Activated T-cell treated with anti-CD3 and anti-CD28 coated beads, Interleukin-2, amount 50 U/mL, for 24 hours (primary cell): ENCODE measurements around the gene NNAT.
"Not testable (repeated sequence)": the region's sequence is repeated elsewhere in the genome, so short reads cannot be mapped to it uniquely, and the experiment has no call there.

ENCODE experiments used
- DNase-seq: peaks from one replicate; pipeline ENCODE4 v3.0.0-alpha.2; 2020
- H3K27ac Mint-ChIP-seq: 2 replicates; pipeline ENCODE4 v1.8.0; 2020; ENCODE audit warnings: mild to moderate bottlenecking, mixed read lengths
- H3K27me3 Mint-ChIP-seq: 2 replicates; pipeline ENCODE4 v1.8.0; 2020; ENCODE audit warnings: mixed read lengths
- H3K36me3 Mint-ChIP-seq: 2 replicates; pipeline ENCODE4 v1.8.0; 2020; ENCODE audit warnings: low read depth, mixed read lengths
- H3K4me1 Mint-ChIP-seq: 2 replicates; pipeline ENCODE4 v1.8.0; 2020; ENCODE audit warnings: low read depth, mixed read lengths
- H3K4me3 Mint-ChIP-seq: 2 replicates; pipeline ENCODE4 v1.8.0; 2020; ENCODE audit warnings: mild to moderate bottlenecking, moderate library complexity, mixed read lengths
- H3K9me3 Mint-ChIP-seq: 2 replicates; pipeline ENCODE4 v1.8.0; 2020; ENCODE audit warnings: mixed read lengths

Gene NNAT

GRCh38 chr20:37521061-37521771, at the start of gene NNAT:
NNAT (plus strand) TSS chr20:37521250; CDS start chr20:37521332, 82 bp downstream.
- H3K4me1 Mint-ChIP-seq = peaks cover 60% of the 10 kb centered on the region
- peak within 1 kb of the TSS; percentile 70 for H3K4me3 Mint-ChIP-seq
- no peaks in the 10 kb centered on the region for H3K27me3 Mint-ChIP-seq
- H3K27ac Mint-ChIP-seq = no peak within 1 kb of the TSS
- peaks cover 55% of the 10 kb centered on the region for H3K36me3 Mint-ChIP-seq
- DNase-seq = peak; percentile 45
- no peaks in the 10 kb centered on the region for H3K9me3 Mint-ChIP-seq

GRCh38 chr20:37471741-37472235, 49.3 kb upstream of the NNAT start:
- no peaks in the 10 kb centered on the region for H3K36me3 Mint-ChIP-seq
- peaks cover 9% of the 10 kb centered on the region for H3K27me3 Mint-ChIP-seq
- no peak overlapping the region for H3K27ac Mint-ChIP-seq
- no peak overlapping the region for H3K4me3 Mint-ChIP-seq
- H3K9me3 Mint-ChIP-seq = no peaks in the 10 kb centered on the region
- H3K4me1 Mint-ChIP-seq = no peaks in the 10 kb centered on the region
- DNase-seq = no peak

GRCh38 chr20:37472435-37472834, 48.6 kb upstream of the NNAT start:
- H3K27me3 Mint-ChIP-seq, H3K36me3 Mint-ChIP-seq, DNase-seq, H3K4me3 Mint-ChIP-seq, H3K27ac Mint-ChIP-seq, H3K4me1 Mint-ChIP-seq, H3K9me3 Mint-ChIP-seq: not testable (repeated sequence)

GRCh38 chr20:37473249-37474000, 47.6 kb upstream of the NNAT start:
- Mint-ChIP-seq H3K27me3 (peaks cover 13% of the 10 kb centered on the region), H3K27ac (no peak overlapping the region)

GRCh38 chr20:37474386-37474785, 46.7 kb upstream of the NNAT start:
- Mint-ChIP-seq H3K27ac (no peak overlapping the region), H3K4me1 (no peaks in the 10 kb centered on the region), H3K4me3 (no peak overlapping the region), H3K36me3 (no peaks in the 10 kb centered on the region), H3K27me3 (peaks cover 17% of the 10 kb centered on the region), H3K9me3 (no peaks in the 10 kb centered on the region)
- no peak for DNase-seq

More at GRCh38 chr20:37473249-37474000, 47.6 kb upstream of the NNAT start:
- no peaks in the 10 kb centered on the region for H3K36me3 Mint-ChIP-seq
- H3K4me3 Mint-ChIP-seq = no peak overlapping the region
- no peak for DNase-seq
- H3K9me3 Mint-ChIP-seq = no peaks in the 10 kb centered on the region
- no peaks in the 10 kb centered on the region for H3K4me1 Mint-ChIP-seq

GRCh38 chr20:37475252-37475651, 45.8 kb upstream of the NNAT start:
- Mint-ChIP-seq H3K27ac (no peak overlapping the region), H3K4me3 (no peak overlapping the region), H3K27me3 (peaks cover 22% of the 10 kb centered on the region), H3K36me3 (no peaks in the 10 kb centered on the region), H3K9me3 (no peaks in the 10 kb centered on the region), H3K4me1 (no peaks in the 10 kb centered on the region)
- no peak for DNase-seq

- Mint-ChIP-seq H3K4me3 (no peak overlapping the region), H3K27me3 (peaks cover 31% of the 10 kb centered on the region), H3K27ac (no peak overlapping the region), H3K9me3 (no peaks in the 10 kb centered on the region), H3K4me1 (no peaks in the 10 kb centered on the region), H3K36me3 (no peaks in the 10 kb centered on the region)
- no peak for DNase-seq
Measured at GRCh38 chr20:37477041-37477440, 44.0 kb upstream of the NNAT start.

- no peaks in the 10 kb centered on the region for H3K36me3 Mint-ChIP-seq
- no peak overlapping the region for H3K27ac Mint-ChIP-seq
- H3K4me3 Mint-ChIP-seq = no peak overlapping the region
- no peaks in the 10 kb centered on the region for H3K9me3 Mint-ChIP-seq
- peaks cover 31% of the 10 kb centered on the region for H3K27me3 Mint-ChIP-seq
- H3K4me1 Mint-ChIP-seq = no peaks in the 10 kb centered on the region
- DNase-seq = no peak
Measured at GRCh38 chr20:37479266-37479665, 41.8 kb upstream of the NNAT start.

GRCh38 chr20:37479925-37480691, 40.9 kb upstream of the NNAT start:
- no peak for DNase-seq
- Mint-ChIP-seq H3K4me1 (no peaks in the 10 kb centered on the region), H3K4me3 (no peak overlapping the region), H3K27me3 (peaks cover 31% of the 10 kb centered on the region), H3K9me3 (no peaks in the 10 kb centered on the region), H3K36me3 (no peaks in the 10 kb centered on the region), H3K27ac (no peak overlapping the region)

GRCh38 chr20:37480919-37481318, 40.1 kb upstream of the NNAT start:
- Mint-ChIP-seq H3K4me3 (no peak overlapping the region), H3K9me3 (no peaks in the 10 kb centered on the region)
- DNase-seq = no peak

GRCh38 chr20:37481610-37482009, 39.4 kb upstream of the NNAT start:
- H3K36me3 Mint-ChIP-seq = no peaks in the 10 kb centered on the region
- H3K9me3 Mint-ChIP-seq = no peaks in the 10 kb centered on the region
- DNase-seq = no peak
- H3K27me3 Mint-ChIP-seq = peaks cover 25% of the 10 kb centered on the region
- no peak overlapping the region for H3K27ac Mint-ChIP-seq
- H3K4me3 Mint-ChIP-seq = no peak overlapping the region
- no peaks in the 10 kb centered on the region for H3K4me1 Mint-ChIP-seq

More at GRCh38 chr20:37480919-37481318, 40.1 kb upstream of the NNAT start:
- H3K4me1 Mint-ChIP-seq = no peaks in the 10 kb centered on the region
- peaks cover 28% of the 10 kb centered on the region for H3K27me3 Mint-ChIP-seq
- H3K27ac Mint-ChIP-seq = no peak overlapping the region
- H3K36me3 Mint-ChIP-seq = no peaks in the 10 kb centered on the region

- Mint-ChIP-seq H3K27ac (no peak overlapping the region), H3K9me3 (no peaks in the 10 kb centered on the region), H3K4me1 (no peaks in the 10 kb centered on the region), H3K36me3 (no peaks in the 10 kb centered on the region), H3K4me3 (no peak overlapping the region), H3K27me3 (peaks cover 14% of the 10 kb centered on the region)
- no peak for DNase-seq
Measured at GRCh38 chr20:37484331-37484730, 36.7 kb upstream of the NNAT start.

GRCh38 chr20:37486209-37486608, 34.8 kb upstream of the NNAT start:
- not testable (repeated sequence) for H3K36me3 Mint-ChIP-seq, H3K4me1 Mint-ChIP-seq, H3K9me3 Mint-ChIP-seq, H3K27me3 Mint-ChIP-seq, H3K4me3 Mint-ChIP-seq, DNase-seq, H3K27ac Mint-ChIP-seq

- Mint-ChIP-seq H3K9me3 (no peaks in the 10 kb centered on the region), H3K4me1 (no peaks in the 10 kb centered on the region), H3K36me3 (peaks cover 15% of the 10 kb centered on the region), H3K27me3 (no peaks in the 10 kb centered on the region), H3K27ac (no peak overlapping the region), H3K4me3 (no peak overlapping the region)
- no peak for DNase-seq
Measured at GRCh38 chr20:37490663-37491350, 30.2 kb upstream of the NNAT start.
